MCF 10A (cell line): ENCODE data around the gene OR6P1. TPM values are rescaled to one million over a fixed set of nuclear protein-coding genes. Genes with fewer than 3 reads are reported as not detected.

Experiments
- BruUV-seq: library from RNA; stranded (reverse); fragments of 400-500 nt; replicated peaks from 2 replicates; lab custom pipeline; 2021; lab: Mats Ljungman, UMichigan
- CTCF ChIA-PET: fragments of 300-600 bp; sonication (Branson Sonifier 250); formaldehyde crosslinking; extraction: SDS; loops from one replicate; lab custom pipeline; 2021; ENCODE audit warnings: antibody characterized with exemption, inconsistent platforms; lab: Yijun Ruan, JAX
- POLR2A ChIA-PET: fragments of 300-600, 350-650 bp; sonication (Branson Sonifier 250); formaldehyde crosslinking; extraction: SDS; loops from one replicate; lab custom pipeline; 2020; ENCODE audit warnings: antibody characterized with exemption, inconsistent platforms; lab: Yijun Ruan, JAX
- DNase-seq: peaks from one replicate; pipeline ENCODE4 v3.0.0-alpha.2; 2018; ENCODE audit not compliant: unreplicated experiment
- H3K27ac Mint-ChIP-seq: one replicate; pipeline ENCODE4 v1.8.0; 2022; ENCODE audit warnings: mild to moderate bottlenecking, low read depth, mixed read lengths; ENCODE audit not compliant: unreplicated experiment
- H3K27me3 Mint-ChIP-seq: one replicate; pipeline ENCODE4 v1.8.0; 2022; ENCODE audit warnings: mixed read lengths; ENCODE audit not compliant: insufficient read depth, unreplicated experiment
- H3K36me3 Mint-ChIP-seq: one replicate; pipeline ENCODE4 v1.8.0; 2022; ENCODE audit warnings: mild to moderate bottlenecking, moderate library complexity, mixed read lengths; ENCODE audit not compliant: insufficient read depth, unreplicated experiment
- H3K4me1 Mint-ChIP-seq: one replicate; pipeline ENCODE4 v1.8.0; 2022; ENCODE audit warnings: mixed read lengths; ENCODE audit not compliant: insufficient read depth, unreplicated experiment
- H3K4me3 Mint-ChIP-seq: one replicate; pipeline ENCODE4 v1.8.0; 2022; ENCODE audit warnings: mild to moderate bottlenecking, moderate library complexity, mixed read lengths; ENCODE audit not compliant: unreplicated experiment
- H3K9me3 Mint-ChIP-seq: one replicate; pipeline ENCODE4 v1.8.0; 2022; ENCODE audit warnings: mixed read lengths; ENCODE audit not compliant: unreplicated experiment
- CTCF ChIP-seq: fragments of 200-600 bp; IDR thresholded peaks from one replicate; pipeline ENCODE4 v1.8.0; 2022; ENCODE audit warnings: antibody characterized with exemption, mild to moderate bottlenecking; ENCODE audit not compliant: unreplicated experiment
- intact Hi-C: fragments of 100-400 bp; cut with micrococcal nuclease; formaldehyde crosslinking; loops from 2 replicates; pipeline ENCODE4 v1.14.1; 2022
- total RNA-seq: library from RNA; stranded (reverse); gene quantifications from 2 replicates; pipeline ENCODE4 v1.2.3, GENCODE V29; 2022

The OR6P1 gene
- total RNA-seq, 1 experiment from 2014 or later, result not detected

DNA sequence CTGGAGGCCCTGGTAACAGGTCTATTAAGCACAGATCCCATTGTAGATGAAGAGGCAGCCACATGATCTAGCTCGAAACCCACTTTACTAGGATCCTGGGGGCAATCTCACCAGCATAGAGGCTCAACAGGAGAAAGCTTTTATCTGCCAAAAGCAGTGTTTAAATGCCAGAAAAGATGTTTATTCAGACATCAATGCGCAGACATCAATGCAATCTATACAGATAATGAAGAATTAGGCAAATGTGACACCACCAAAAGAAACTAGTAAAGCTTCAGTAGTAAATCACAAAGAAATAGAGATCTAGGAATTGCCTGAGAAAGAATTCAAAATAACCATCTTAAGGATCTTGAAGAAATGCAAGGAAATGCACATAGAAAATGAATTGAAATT, 48.7 kb downstream of the OR6P1 start:
- TF ChIP-seq CTCF, result no peak
- BruUV-seq, result no TSS peak
- no peaks in the 10 kb centered on the region for H3K4me1 Mint-ChIP-seq
- H3K36me3 Mint-ChIP-seq, result no peaks in the 10 kb centered on the region
- no peak overlapping the region for H3K4me3 Mint-ChIP-seq
- H3K27ac Mint-ChIP-seq, result no peak overlapping the region
- DNase-seq, result no peak
- ChIA-PET CTCF (interaction anchor here (0.6 to 1.9 kb wide), 3 partner anchors 317 to 1026 kb away, joined by 3 to 4 read pairs (median 3); no protein-coding TSS in a partner anchor), POLR2A (no interaction called here)
- intact Hi-C loops, result no loop called here
- peaks cover 7% of the 10 kb centered on the region for H3K9me3 Mint-ChIP-seq
- H3K27me3 Mint-ChIP-seq, result peaks cover 100% of the 10 kb centered on the region

GRCh38 chr1:158520955-158521665, 49.3 kb downstream of the OR6P1 start:
- CTCF ChIA-PET, result interaction anchor here (0.6 to 1.9 kb wide), 5 partner anchors 312 to 1025 kb away, joined by 3 to 5 read pairs (median 4); no protein-coding TSS in a partner anchor
- H3K36me3 Mint-ChIP-seq, result no peaks in the 10 kb centered on the region
- intact Hi-C loops, result no loop called here

DNA sequence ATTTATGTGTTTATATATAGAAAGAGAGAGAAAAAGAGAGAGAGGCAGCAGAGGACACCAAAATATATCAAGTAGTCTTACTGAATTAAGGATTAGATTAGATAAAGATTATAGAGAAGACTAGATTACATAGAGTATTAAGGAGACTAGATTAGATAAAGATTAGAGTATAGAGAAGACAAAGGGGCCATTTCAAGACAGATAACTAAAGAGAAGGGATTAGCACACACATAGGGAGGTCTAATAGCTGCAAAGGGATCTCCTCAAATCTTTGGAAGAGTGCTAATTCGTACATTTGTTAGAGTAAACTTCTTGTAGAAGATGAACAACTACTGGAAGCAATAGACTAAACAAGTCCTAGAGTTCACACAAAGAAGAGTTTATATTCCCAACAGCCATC, 50.4 kb downstream of the OR6P1 start:
- no TSS peak for BruUV-seq
- Mint-ChIP-seq H3K4me1 (no peaks in the 10 kb centered on the region), H3K4me3 (no peak overlapping the region), H3K9me3 (peaks cover 7% of the 10 kb centered on the region), H3K36me3 (no peaks in the 10 kb centered on the region), H3K27me3 (peaks cover 100% of the 10 kb centered on the region), H3K27ac (no peak overlapping the region)
- POLR2A ChIA-PET, result no interaction called here
- no peak for DNase-seq
- CTCF ChIA-PET, result interaction anchor here (0.6 to 1.9 kb wide), 3 partner anchors 13 to 551 kb away, joined by 3 to 5 read pairs (median 4); no protein-coding TSS in a partner anchor
- TF ChIP-seq CTCF, result no peak
- intact Hi-C loops, result no loop called here

More at GRCh38 chr1:158520955-158521665, 49.3 kb downstream of the OR6P1 start:
- no peak overlapping the region for H3K4me3 Mint-ChIP-seq
- no peak overlapping the region for H3K27ac Mint-ChIP-seq
- H3K9me3 Mint-ChIP-seq, result peaks cover 7% of the 10 kb centered on the region
- POLR2A ChIA-PET, result no interaction called here
- H3K4me1 Mint-ChIP-seq, result no peaks in the 10 kb centered on the region
- H3K27me3 Mint-ChIP-seq, result peaks cover 100% of the 10 kb centered on the region
- no TSS peak for BruUV-seq
- TF ChIP-seq CTCF, result no peak
- DNase-seq, result no peak

GRCh38 chr1:158516966-158517365, 53.4 kb downstream of the OR6P1 start:
- POLR2A ChIA-PET, result no interaction called here
- no peak for TF ChIP-seq CTCF
- Mint-ChIP-seq H3K9me3 (no peaks in the 10 kb centered on the region), H3K4me3 (no peak overlapping the region), H3K27me3 (peaks cover 92% of the 10 kb centered on the region), H3K36me3 (no peaks in the 10 kb centered on the region), H3K4me1 (no peaks in the 10 kb centered on the region), H3K27ac (no peak overlapping the region)
- CTCF ChIA-PET, result interaction anchor here (1.6 kb wide), 1 partner anchor 9 kb away, joined by 3 read pairs; no protein-coding TSS in a partner anchor
- BruUV-seq, result no TSS peak
- intact Hi-C loops, result no loop called here
- no peak for DNase-seq

Other genes with a start within 250 kb of the OR6P1 start
- gene CD1B, start 239.0 kb downstream of the OR6P1 start, total RNA-seq, result not detected in 2 replicates
- gene CD1E, start 216.7 kb downstream of the OR6P1 start, total RNA-seq, result not detected in 2 replicates
- not detected in 2 replicates for gene OR10T2, start 171.1 kb downstream of the OR6P1 start, total RNA-seq
- gene OR10K2, start 144.3 kb downstream of the OR6P1 start, total RNA-seq, result not detected in 2 replicates
- not detected in 2 replicates for gene OR10K1, start 108.7 kb downstream of the OR6P1 start, total RNA-seq
- gene OR10R2, start 98.4 kb downstream of the OR6P1 start, total RNA-seq, result not detected in 2 replicates
- gene OR6Y1, start 16.2 kb downstream of the OR6P1 start, total RNA-seq, result not detected in 2 replicates
- not detected in 2 replicates for gene OR10X1, start 9.3 kb upstream of the OR6P1 start, total RNA-seq
- gene OR10Z1, start 34.7 kb upstream of the OR6P1 start, total RNA-seq, result not detected in 2 replicates
- gene SPTA1, start 116.1 kb upstream of the OR6P1 start, total RNA-seq, result not detected in 2 replicates
- gene OR6K2, start 130.1 kb upstream of the OR6P1 start, total RNA-seq, result not detected in 2 replicates
- gene OR6K3, start 150.1 kb upstream of the OR6P1 start, total RNA-seq, result not detected in 2 replicates
- gene OR6K6, start 184.1 kb upstream of the OR6P1 start, total RNA-seq, result not detected in 2 replicates
- gene OR6N1, start 201.6 kb upstream of the OR6P1 start, total RNA-seq, result not detected in 2 replicates
- gene OR6N2, start 210.6 kb upstream of the OR6P1 start, total RNA-seq, result not detected in 2 replicates